GM12872 (cell line): ENCODE results near the gene MGAT3.

Source experiments
- CTCF ChIP-seq: IDR thresholded peaks from 3 replicates; pipeline ENCODE4 v1.5.1; 2011; ENCODE audit warnings: low read depth, mild to moderate bottlenecking, low read length, moderate library complexity; ENCODE audit not compliant: insufficient read depth

MGAT3 gene

DNA sequence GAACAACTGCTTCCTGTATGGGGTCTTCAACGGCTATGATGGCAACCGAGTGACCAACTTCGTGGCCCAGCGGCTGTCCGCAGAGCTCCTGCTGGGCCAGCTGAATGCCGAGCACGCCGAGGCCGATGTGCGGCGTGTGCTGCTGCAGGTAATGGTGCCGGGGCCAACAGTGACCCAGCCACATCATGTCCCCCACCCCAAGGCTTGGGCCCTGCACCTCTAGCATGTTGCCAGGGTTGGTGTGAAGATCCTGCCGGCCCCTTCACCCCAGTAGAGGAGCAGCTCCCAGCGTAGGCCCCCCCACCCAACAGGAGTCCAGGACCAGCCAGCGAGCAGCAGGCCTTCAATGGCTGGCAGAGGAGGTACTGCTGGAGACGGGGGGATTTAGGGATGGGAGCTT, 41.3 kb upstream of the MGAT3 start:
- TF ChIP-seq CTCF = no peak

DNA sequence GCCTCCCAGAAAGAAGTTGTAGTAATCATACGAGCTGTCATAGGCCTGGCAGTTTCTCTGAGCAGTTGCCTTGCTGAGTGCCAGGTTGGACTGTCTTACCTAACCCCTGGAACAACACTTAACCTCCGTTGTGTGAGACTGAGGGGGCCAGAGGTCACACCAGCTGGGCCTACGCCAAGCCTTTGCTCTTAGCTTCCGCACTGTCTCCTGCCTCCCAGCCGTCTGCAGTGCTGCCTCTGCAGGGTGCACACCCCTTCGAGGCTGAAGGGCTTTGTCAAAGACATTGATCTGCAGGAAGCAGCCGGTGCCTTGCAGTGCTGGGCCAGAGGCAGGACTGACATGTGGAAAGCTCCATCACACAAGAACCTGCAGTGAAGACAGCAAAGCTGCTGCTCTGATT, 40.5 kb upstream of the MGAT3 start:
- TF ChIP-seq CTCF = no peak

DNA sequence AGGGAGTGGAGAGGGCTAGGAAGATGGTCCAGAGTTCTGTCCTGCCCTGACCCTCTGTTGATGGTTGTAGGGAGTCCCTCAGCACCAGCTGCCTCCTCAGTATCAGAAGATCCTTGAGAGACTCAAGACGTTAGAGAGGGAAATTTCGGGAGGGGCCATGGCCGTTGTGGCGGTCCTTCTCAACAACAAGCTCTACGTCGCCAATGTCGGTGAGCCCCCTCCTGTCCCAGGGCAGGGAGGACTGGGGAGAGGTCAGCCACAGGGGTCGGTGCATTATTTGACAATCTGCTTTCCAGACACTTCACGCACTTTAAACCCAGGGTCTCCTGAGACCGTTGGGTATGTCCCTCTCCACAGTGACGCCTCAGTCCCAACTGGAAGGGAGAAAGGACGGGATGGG, 39.2 kb upstream of the MGAT3 start:
- no peak for TF ChIP-seq CTCF

GRCh38 chr22:39418696-39419095, 38.1 kb upstream of the MGAT3 start:
- no peak for TF ChIP-seq CTCF

- no peak for TF ChIP-seq CTCF
Measured at GRCh38 chr22:39419096-39419495, 37.7 kb upstream of the MGAT3 start.

DNA sequence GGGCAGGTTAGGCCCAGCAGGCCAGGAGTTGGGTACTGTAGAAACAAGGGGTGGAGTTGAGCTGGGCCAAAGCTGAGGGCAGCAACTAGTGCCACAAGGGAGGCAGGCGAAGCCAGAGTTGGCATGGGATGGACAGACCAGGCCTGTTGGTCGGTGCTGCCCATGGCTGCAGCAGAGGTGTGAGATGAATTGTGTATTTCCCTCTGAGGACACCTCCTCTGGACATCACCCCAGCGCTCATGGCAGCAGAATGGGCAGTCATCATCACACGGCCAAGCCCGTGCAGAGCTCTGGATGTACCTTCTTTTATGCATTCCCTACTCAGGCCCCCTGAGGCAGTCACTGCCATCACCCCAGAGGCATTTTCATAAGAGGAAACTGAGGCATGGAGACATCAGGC, 36.9 kb upstream of the MGAT3 start:
- TF ChIP-seq CTCF = no peak

DNA sequence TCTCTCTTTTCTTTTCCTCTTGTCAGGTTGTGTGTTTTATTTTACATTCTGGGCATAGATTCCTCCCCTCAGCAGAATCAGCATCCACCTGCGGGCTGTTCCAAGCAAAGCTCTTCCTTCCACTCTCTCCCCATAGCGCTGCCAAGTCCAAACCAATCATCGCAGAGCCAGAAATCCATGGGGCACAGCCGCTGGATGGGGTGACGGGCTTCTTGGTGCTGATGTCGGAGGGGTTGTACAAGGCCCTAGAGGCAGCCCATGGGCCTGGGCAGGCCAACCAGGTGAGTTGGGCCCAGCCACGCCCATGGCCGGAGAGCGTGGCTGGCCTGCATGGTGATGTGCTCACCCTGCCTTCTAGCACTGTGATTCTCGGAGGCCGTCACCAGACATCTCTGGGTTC, 35.1 kb upstream of the MGAT3 start:
- no peak for TF ChIP-seq CTCF

- no peak for TF ChIP-seq CTCF
Measured at GRCh38 chr22:39422101-39422500, 34.7 kb upstream of the MGAT3 start.
